Amniotic epithelial cell (primary cell): Measurements from ENCODE around the gene KIF7.
"Not testable (repeated sequence)": the region's sequence is repeated elsewhere in the genome, so short reads cannot be mapped to it uniquely, and the experiment has no call there.

Source experiments
- DNase-seq: peaks from one replicate; pipeline ENCODE4 v3.0.0-alpha.2; 2010; ENCODE audit warnings: low read depth

KIF7 gene, protein sequence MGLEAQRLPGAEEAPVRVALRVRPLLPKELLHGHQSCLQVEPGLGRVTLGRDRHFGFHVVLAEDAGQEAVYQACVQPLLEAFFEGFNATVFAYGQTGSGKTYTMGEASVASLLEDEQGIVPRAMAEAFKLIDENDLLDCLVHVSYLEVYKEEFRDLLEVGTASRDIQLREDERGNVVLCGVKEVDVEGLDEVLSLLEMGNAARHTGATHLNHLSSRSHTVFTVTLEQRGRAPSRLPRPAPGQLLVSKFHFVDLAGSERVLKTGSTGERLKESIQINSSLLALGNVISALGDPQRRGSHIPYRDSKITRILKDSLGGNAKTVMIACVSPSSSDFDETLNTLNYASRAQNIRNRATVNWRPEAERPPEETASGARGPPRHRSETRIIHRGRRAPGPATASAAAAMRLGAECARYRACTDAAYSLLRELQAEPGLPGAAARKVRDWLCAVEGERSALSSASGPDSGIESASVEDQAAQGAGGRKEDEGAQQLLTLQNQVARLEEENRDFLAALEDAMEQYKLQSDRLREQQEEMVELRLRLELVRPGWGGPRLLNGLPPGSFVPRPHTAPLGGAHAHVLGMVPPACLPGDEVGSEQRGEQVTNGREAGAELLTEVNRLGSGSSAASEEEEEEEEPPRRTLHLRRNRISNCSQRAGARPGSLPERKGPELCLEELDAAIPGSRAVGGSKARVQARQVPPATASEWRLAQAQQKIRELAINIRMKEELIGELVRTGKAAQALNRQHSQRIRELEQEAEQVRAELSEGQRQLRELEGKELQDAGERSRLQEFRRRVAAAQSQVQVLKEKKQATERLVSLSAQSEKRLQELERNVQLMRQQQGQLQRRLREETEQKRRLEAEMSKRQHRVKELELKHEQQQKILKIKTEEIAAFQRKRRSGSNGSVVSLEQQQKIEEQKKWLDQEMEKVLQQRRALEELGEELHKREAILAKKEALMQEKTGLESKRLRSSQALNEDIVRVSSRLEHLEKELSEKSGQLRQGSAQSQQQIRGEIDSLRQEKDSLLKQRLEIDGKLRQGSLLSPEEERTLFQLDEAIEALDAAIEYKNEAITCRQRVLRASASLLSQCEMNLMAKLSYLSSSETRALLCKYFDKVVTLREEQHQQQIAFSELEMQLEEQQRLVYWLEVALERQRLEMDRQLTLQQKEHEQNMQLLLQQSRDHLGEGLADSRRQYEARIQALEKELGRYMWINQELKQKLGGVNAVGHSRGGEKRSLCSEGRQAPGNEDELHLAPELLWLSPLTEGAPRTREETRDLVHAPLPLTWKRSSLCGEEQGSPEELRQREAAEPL (N-terminal part only)

DNA sequence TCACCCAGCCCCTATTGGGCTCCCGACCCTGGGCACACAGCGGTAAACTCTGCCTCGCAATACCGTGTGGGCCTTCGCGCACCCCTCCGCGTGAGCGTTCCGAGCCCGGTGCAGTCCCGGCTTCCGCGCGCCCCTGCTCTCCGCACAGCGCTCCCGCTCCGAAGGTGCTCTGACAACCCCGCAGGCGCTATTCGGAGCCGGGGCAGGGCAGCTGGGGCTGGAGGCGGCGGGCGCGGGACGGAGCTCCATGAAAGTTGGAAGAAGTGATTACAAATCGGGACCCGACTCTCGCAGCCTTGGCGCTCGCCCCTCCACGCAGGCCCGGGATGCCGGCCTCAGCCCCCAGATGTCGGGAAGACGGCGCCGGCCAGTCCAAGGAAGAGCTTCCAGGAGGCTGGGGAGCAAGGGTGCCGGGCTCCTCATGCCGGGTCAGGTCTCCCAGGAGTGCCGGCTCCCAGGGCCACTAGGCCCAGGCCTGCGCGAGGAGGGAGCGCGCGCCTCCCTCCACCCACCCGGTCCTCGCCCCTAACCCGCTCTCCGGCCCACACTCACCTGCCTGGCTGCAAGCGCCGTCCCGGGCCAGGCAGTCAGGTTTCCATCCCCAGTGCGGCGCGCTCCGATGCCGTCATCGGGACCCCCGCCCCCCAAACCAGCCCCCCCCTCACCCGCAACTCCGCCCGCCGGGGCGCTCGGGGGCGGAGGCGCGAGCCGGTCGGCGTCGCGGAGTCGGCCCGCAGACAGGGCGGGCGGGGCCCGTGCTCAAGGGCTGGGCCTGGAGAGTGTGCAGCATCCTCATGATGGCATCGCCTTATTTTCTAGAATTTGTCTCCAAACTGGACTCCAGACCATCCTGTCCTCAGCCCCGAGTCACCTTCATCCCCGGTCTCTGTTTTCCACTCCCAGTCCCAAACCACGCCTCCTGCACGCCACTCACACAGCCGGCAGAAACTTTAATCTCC, at the start of gene KIF7:
KIF7 (minus strand) TSS at position 621 of the 959 bp plus-strand sequence. CDS start 2,537 bp downstream, outside the sequence.
- peak; percentile 33 for DNase-seq

DNA sequence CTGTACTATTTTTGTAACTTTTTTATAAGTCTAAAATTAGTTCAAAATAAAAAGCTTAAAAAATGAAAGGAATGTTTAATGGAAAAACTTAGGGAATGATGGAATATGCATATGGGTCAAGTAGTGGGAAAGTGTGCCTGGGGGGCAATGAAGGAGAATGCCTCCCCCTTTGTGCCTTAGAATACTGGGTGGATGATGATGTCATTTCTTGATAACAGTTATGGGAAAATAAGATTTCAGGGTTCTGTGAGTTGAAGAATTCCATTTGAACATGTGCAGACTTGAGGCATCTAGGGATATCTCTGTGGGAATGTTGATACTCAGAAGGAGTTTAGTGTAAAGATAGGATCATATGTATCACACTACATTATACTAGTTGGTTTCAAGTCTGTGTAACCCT, 49.1 kb upstream of the KIF7 start:
- peak; percentile 33 for DNase-seq

DNA sequence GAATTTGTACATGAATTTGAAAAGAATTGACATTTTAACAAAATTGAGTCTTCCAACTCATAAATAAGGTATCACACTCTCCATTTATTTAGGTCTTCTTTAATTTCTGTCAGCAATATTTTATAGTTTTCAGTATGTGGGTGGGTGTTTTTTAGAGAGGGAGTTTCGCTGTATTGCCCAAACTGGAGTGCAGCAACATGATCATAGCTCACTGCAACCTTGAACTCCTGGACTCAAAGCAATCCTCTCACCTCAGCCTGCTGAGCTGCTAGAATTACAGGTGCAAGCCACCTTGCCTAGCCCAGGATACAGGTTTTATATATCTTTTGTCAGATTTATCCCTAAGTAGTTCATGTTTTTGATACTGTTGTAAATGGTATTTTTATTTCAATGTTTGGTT, 39.9 kb upstream of the KIF7 start:
- DNase-seq = no peak

DNA sequence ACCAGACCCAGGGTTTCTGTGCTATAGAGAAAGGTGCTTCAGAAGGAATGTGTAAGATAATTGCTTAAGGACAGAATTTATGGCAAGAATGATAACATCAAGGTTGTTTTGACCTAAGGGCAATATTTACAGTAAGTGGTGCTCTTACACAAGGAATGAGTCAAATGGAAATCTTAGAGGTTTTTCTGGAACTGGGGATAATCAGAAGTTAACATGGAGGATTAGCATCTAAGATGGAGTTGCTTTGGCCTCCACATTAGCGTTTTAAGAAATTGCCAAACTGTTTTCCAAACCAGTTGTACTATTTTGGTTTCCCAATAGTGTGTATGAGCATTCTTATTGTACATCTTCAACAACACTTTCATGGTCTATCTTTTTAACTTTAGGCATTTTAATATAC, 38.4 kb upstream of the KIF7 start:
- peak; percentile 70 for DNase-seq

DNA sequence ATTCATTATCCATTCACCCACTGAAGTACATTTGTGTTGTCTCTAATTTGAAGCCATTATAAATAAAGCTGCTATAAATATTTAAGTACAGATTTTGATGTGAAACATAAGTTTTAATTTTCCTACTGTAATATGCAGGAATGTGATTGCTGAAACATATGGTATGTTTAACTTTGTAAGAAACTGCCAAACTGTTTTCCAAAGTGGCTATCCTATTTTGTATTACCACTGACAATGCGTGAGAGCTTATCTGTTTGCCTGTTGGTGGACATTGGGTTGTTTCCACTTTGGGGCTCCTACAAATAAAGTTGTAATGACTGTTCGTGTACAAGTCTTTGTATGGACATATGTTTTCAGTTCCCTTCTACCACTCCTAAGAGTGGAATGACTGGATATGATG, 37.8 kb upstream of the KIF7 start:
- no peak for DNase-seq

DNA sequence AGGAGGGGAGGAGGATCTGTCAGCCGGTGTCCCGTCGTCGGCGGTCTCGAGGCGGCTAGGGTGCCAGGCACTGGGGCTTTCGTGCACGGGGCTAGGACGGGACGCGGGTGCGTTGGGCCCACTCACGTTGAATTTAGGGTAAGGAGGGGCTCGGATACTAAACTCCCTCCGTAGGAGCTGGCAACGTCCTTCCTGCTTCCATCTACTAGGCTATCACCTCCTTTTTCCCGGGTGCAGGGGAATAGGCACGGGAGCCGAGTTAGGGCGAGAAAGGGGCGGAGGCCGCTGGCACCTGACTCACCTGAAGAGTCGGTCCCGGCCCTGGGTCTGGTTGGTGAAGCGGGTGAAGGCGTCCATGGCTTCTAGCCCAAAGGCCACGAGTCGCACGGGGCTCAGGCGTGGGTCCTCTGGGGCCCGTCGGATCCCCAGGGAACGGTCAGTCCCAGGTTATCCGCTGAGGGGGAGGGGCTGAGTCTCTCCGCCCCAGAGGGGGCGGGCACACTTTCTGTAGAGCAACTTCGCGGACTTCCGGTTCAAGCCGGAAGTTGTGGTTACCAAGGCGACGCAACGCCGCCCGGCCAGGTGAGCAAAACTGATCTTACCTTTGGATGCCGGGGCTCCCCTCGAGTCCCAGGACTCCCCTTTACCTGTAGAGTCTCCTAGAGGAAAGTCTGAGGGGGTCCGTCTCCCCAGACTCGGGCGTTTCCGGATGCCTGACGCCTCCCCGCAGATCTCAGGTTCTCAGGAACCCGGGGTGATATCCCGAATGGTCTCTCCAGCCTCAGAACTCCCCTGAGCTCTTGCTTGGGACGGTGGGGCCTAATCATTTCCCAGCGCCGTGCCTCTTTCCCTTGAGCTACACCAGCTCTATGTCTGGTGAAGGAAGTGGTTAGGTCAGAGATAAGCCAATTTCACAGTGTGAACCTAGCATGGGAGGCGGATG, 35.3 kb upstream of the KIF7 start, which contains the start of the genes PEX11A and WDR93:
PEX11A (minus strand) TSS at position 479 of the 943 bp plus-strand sequence; CDS start at position 357, 122 bp downstream.
WDR93 (plus strand) TSS at position 536 of the 943 bp plus-strand sequence. CDS start 10,936 bp downstream, outside the sequence.
- peak; percentile 67 for DNase-seq

DNA sequence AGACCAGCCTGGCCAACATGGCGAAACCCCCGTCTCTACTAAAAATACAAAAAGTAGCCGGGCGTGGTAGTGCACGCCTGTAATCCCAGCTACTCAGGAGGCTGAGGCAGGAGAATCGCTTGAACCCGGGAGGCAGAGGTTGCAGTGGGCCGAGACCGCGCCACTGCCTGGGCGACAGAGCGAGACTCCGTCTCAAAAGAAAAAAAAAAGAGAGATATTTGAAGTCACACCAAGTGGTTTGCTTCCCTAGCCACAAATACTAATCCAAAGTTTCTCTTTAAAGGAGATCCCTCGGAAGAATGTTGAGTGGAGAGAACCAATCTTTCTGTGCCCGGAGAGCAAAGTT, 34.6 kb upstream of the KIF7 start:
- DNase-seq = not testable (repeated sequence)

DNA sequence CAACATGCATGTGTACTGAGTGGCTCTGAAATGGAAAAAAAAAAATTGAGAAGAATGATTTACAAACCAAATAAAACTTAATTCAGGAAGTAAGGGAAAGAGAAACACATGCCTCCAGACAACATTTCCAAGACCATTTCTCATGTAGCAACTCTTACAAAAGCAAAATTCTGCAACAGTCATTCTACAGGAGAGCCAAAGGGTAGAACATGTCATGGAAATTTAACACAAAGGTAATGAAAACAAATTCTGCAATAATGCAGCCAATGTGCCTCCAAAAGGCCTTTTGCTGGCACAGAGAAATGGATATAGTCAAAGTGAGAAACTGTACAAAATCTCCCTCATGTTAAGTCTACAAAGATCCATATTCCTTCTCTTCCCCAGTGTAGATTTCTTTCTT, 31.3 kb upstream of the KIF7 start:
- no peak for DNase-seq

DNA sequence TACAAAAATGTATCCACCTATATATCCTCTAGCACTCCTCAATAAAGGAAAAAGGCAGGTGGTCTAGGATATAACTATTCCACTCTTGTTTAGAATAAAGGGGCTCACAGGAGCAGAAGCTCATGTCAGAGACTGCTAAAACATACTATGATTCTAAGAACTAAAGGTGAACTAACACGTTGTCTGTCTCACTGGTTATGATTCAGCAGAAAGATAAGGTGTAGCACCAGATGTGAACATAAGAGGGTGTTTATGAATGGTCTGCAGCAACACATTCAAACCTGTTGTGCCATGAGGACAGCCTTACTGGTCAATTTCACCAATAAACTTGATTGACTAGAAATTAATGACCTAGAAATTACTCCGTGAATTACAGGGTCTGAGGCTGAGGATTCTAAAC, 30.7 kb upstream of the KIF7 start:
- no peak for DNase-seq

DNA sequence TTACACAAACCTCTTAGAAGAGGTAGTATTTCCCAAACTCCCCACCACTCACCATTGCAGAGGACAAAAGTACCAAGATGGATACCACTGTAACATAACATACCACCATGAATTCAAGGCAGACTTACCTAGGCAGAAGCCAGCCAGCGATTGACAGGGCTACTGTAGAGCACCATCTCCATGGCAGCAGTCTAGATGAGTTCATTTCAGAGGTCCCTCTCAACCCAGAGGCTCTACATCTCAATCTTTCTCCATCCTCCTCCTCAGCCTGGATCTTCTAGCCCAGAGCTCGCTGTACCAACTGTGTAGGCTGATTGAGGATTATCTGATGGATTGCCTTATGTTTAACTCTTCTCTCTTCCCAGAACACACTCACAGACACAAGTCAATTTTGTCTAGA, 25.9 kb upstream of the KIF7 start:
- DNase-seq = no peak

DNA sequence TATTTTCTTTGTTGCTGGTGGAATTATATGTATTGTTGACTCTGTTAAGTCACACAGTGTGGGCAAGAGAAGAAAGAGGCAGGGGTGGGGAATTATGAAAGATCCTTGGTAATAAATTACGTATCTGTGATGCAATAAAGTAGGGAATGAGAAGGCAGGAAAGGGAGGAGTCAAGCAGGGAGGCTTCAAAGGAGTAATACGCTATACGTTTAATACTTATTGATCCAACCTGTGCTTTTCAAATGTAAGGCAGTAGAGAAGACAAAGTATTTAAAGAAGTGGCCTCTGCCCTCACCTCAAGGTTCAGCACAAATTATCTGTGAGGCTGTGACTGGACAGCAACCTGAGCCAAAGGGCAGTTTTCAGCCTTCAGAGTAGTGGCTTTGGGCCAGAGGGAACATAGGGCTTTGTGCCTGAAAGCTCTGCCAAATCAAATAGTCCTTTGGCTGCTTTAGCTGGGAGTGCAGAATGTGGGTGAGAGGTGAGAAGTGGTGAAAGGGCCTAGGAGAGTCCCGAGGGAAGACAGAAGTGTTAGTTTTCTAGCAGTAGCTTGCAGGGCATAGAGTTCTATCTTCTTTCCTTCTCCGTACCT, 25.1 kb upstream of the KIF7 start:
- DNase-seq = peak; percentile 51

DNA sequence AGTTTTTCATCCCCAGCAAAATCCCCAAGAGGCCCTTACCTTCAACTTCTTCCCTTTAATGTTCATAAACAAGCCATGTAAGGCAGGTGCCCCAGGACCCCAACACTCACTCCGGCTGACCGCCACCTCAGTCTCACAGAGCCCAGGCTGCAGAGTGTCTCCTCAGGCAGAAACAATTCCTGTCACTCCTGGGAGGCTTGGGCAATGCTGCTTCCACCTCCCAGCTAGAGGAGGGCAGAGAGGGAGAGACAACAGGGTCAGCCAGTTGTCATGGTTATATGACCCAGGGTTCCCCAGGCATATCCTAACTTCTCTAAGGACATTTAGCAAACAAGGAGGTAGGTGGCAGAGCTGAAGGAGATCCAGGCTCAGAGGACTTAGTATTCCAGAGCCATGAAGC, 23.9 kb upstream of the KIF7 start, which contains the start of gene PLIN1:
PLIN1 (minus strand) TSS at position 156 of the 400 bp plus-strand sequence. CDS start 1,878 bp downstream, outside the sequence.
- no peak for DNase-seq

DNA sequence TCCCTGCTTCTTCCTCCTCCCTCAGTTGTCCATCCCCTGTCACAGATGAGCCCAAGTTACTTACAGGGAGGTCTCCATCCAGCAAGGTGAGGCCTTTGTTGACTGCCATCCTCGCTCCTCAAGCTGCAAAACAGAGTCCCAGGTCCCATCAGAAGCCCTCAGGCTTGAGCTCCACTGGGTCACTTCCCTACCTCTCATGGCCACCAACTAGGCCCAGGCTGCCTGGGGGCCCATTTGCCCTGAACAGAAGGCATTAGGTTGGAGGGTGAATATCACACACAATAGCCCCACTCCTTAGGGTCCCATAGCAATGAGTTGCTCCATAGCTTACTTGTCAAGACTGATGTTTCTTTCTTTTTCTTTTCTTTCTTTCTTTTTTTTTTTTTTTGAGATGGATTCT, 22.1 kb upstream of the KIF7 start:
- DNase-seq = no peak

DNA sequence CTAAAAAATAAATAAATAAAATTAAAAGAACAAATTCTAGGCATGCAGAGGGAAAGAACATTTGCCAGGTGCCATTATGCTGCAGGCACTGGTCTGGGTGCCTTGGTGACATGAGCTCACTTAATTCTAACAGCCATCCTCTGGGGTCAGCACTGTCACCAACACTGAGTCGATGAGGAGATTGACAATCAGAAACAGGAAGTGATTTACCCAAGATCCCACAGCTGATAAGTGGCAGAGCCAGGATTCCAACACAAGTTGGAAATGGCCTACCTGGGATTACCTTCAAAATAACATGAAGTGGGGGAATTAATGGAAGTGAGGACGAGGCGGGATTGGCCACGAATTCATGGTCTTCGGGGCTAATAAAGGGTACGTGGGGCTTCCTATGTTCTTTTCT, 20.3 kb upstream of the KIF7 start:
- no peak for DNase-seq

DNA sequence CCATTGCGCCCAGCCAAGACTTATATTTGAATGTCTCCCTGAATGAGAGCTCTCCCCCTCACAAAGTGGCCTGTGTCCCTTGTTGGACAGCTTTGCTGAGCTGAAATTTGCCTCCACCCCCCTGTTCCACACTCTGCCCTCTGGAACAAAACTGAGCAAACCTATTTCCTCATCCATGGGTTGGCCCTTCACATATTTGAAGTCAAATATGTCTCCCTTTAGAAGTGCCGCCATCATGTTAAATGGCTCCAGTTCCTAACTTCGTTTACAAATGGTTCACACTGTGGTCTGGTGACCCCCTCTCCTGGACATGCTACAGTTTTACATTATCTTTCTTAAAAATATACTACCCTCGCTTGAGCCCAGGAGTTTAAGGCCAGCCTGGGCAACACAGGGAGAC, 19.3 kb upstream of the KIF7 start:
- DNase-seq = no peak

DNA sequence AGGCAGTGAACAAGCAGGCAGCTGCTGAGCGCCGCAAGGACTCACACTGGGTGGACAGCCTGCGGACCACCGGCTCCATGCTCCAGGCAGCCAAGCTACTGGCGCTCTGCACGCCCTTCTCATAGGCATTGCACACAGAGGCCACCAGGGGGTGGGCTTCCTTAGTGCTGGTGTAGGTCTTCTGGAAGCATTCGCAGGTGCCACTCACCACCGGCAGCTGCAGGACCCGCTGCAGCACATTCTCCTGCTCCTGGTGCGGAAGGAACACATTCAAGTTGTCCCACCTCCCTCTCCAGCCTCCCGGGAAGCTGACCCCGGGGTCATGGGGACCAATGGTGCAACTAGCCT, 17.9 kb upstream of the KIF7 start:
- DNase-seq = peak; percentile 22

DNA sequence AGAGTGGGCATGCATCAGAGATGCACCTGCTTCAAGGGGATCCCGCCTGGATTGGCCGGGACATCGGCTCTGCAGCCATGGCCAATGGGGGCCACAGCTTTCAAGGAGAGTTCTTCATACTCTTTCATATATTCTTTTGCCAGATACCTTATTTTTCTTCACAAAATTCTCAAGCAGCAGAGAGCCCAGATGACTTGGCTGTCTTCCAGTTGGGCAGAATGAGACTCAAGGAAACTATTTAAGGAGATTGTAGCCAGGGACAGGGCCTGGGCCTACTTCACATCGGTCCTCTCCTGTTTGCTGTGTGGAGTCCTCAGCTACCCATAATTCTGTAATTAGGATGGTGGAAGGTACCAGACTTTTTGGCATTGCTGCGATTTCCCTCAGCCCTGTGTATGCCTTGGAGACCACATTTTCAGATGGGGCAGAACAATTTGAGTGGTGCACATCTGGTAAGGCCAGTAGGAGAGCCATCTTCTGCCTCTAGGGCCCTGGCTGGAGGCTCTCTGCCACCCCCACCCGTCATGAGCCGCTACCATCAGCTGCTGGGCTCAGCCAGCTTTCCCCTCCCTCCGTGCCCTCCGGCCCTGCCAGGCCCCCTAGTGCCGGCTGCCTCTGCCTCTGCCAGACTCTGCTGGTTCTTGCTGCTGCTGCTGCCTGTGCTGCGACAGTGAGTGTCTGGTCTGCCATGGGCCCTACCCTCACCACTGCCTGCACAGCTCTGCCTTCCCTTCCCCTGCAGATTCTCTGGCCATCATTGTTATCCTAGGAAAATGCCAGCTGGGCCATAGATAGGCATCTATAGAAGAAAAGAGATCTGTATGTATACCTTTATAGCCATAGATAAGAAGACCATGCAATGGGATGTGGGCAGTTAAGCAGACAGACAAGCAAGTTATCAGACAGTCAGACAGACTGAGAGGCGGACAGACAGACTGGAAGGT, 17.2 kb upstream of the KIF7 start:
- peak; percentile 7 for DNase-seq

DNA sequence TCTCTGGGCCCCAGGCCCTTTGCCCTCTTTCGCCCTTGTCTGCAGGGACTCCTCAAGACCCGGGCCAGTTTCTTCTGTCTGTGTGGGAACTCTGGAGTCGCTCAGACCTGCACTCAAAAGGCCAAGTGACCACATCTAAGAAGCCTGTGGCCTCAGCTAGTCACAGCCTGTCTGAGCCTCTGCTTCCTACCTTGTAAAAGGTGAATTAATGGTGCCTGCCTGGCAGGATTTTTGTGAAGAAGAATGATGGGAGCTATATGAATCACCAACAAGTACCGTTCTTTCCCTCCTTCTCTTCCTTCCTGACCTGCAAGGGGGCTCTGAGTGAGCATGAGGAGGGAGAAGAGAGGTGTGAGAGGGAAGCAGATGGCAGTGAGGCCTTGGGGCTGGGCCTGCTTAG, 16.4 kb upstream of the KIF7 start:
- no peak for DNase-seq
